Activated gamma-delta T cell treated with anti-CD3 and anti-CD28 coated beads, Interleukin-2, amount 50 U/mL, for 16 hours (primary cell): ENCODE results near the gene CPNE2.
A peak's percentile ranks its signal among the peaks of the same experiment; 100 is the strongest.
"Not testable (repeated sequence)": the region's sequence is repeated elsewhere in the genome, so short reads cannot be mapped to it uniquely, and the experiment has no call there.

ENCODE experiments used
- DNase-seq: peaks from one replicate; pipeline ENCODE4 v3.0.0-alpha.2; 2020; ENCODE audit warnings: low read depth

The CPNE2 gene

GRCh38 chr16:57091975-57092785 lies at the start of gene CPNE2:
Gene CPNE2 (plus strand): TSS chr16:57092583. CDS start chr16:57110743, 18,160 bp downstream.
- DNase-seq, result no peak

- DNase-seq, result no peak
Observed at GRCh38 chr16:57043248-57043647, 49.1 kb upstream of the CPNE2 start.

- no peak for DNase-seq
Observed at GRCh38 chr16:57044931-57045693, 47.3 kb upstream of the CPNE2 start.

- peak; percentile 30 for DNase-seq
Observed at GRCh38 chr16:57045694-57046381, 46.5 kb upstream of the CPNE2 start.

GRCh38 chr16:57048095-57048494 lies 44.3 kb upstream of the CPNE2 start:
- DNase-seq, result no peak

GRCh38 chr16:57049678-57050077 lies 42.7 kb upstream of the CPNE2 start:
- DNase-seq, result no peak

- DNase-seq, result no peak
Observed at GRCh38 chr16:57051696-57052228, 40.6 kb upstream of the CPNE2 start.

- no peak for DNase-seq
Observed at GRCh38 chr16:57053206-57053605, 39.2 kb upstream of the CPNE2 start.

- no peak for DNase-seq
Observed at GRCh38 chr16:57054338-57054737, 38.0 kb upstream of the CPNE2 start.

GRCh38 chr16:57054771-57055170 lies 37.6 kb upstream of the CPNE2 start:
- DNase-seq, result no peak

- DNase-seq, result no peak
Observed at GRCh38 chr16:57055671-57056070, 36.7 kb upstream of the CPNE2 start.

GRCh38 chr16:57058291-57058861 lies 34.0 kb upstream of the CPNE2 start:
- no peak for DNase-seq

- DNase-seq, result no peak
Observed at GRCh38 chr16:57060323-57061083, 31.9 kb upstream of the CPNE2 start.

- no peak for DNase-seq
Observed at GRCh38 chr16:57061084-57061905, 31.1 kb upstream of the CPNE2 start.

GRCh38 chr16:57062329-57062728 lies 30.1 kb upstream of the CPNE2 start:
- DNase-seq, result no peak

- not testable (repeated sequence) for DNase-seq
Observed at GRCh38 chr16:57063189-57063588, 29.2 kb upstream of the CPNE2 start.

- no peak for DNase-seq
Observed at GRCh38 chr16:57064995-57065394, 27.4 kb upstream of the CPNE2 start.

GRCh38 chr16:57066625-57067024 lies 25.8 kb upstream of the CPNE2 start:
- DNase-seq, result no peak

- DNase-seq, result no peak
Observed at GRCh38 chr16:57067347-57067746, 25.0 kb upstream of the CPNE2 start.

GRCh38 chr16:57069053-57069452 lies 23.3 kb upstream of the CPNE2 start:
- no peak for DNase-seq
